ENCODE measurements around the gene C16orf78.

Gene C16orf78

DNA sequence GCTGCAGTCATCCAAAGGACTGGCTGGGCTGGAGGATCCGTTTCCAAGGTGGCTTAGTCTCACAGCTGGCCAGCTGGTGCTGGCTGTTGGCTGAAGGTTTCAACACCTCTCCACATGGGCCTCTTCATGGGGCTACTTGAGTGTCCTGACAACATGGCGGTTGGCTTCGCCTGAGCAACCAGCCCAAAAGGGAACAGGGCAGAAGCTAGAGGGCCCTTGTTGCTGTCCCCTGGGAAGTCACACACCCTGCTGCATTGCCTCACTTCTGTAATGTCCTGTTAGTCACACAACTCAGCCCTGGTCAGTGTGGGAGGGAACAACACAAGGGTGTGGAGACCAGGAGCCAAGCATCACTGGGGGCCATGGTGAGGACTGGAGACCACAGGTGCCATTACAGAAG is 36.6 kb downstream of the C16orf78 start:
- H3K4me3 ChIP-seq (ENCODE audit: low read depth, low read length) = no peak overlapping the region
- DNase-seq (ENCODE audit: low read depth, low spot score) = no peak
- TF ChIP-seq, protein P1, sequence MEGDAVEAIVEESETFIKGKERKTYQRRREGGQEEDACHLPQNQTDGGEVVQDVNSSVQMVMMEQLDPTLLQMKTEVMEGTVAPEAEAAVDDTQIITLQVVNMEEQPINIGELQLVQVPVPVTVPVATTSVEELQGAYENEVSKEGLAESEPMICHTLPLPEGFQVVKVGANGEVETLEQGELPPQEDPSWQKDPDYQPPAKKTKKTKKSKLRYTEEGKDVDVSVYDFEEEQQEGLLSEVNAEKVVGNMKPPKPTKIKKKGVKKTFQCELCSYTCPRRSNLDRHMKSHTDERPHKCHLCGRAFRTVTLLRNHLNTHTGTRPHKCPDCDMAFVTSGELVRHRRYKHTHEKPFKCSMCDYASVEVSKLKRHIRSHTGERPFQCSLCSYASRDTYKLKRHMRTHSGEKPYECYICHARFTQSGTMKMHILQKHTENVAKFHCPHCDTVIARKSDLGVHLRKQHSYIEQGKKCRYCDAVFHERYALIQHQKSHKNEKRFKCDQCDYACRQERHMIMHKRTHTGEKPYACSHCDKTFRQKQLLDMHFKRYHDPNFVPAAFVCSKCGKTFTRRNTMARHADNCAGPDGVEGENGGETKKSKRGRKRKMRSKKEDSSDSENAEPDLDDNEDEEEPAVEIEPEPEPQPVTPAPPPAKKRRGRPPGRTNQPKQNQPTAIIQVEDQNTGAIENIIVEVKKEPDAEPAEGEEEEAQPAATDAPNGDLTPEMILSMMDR (IDR thresholded peaks at IDR 0.05; ENCODE audit: low read depth, low read length) = no peak
- in situ Hi-C loops (cut with HindIII; ENCODE audit: low sequenced_read_pairs) = no loop called here

DNA sequence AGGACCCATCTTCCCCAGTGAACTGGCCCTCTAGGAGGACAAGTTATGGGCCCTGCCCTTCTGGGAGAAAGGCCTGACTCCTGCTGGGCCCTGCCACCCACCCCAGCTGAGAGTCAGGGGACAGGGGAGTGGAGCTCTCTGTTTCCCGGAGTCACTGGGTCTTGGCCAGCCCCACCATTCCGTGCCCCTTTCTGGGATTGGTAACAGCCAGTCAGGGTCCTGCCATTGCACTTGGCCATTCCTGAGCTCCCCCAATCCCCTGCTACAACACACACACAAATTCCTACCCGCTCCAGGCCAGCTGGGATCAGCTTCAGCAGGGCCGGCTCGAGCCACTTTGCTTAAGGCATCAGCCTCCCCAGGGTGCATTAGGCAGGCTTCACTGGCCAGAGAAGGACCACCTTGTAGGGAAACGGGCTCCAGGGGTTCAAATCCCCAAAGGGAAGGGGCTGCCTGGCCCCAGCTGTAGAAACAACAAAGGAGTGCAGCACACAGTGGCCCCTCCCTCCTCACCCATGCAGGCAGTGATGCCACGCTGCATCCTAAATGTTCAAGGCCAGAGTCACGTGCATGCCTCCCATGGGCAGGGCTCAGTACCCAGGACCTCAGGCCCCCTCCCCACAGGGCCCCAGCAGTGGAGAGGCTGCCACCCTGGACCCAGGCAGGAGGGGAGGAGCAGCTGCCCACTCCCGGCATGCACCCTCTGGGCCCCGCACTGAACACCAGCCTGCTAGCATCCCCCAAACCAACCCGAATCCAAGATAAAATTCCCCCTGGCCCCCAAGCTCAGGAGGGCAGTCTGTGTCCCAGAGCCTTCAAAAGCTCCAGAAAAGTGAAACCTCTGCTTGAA is 37.7 kb downstream of the C16orf78 start:
- no peak for DNase-seq (ENCODE audit: low read depth, low spot score)
- H3K4me3 ChIP-seq (ENCODE audit: low read depth, low read length) = no peak overlapping the region
- in situ Hi-C loops (cut with HindIII; ENCODE audit: low sequenced_read_pairs) = no loop called here
- TF ChIP-seq, protein P1 (IDR thresholded peaks at IDR 0.05; ENCODE audit: low read depth, low read length) = no peak

DNA sequence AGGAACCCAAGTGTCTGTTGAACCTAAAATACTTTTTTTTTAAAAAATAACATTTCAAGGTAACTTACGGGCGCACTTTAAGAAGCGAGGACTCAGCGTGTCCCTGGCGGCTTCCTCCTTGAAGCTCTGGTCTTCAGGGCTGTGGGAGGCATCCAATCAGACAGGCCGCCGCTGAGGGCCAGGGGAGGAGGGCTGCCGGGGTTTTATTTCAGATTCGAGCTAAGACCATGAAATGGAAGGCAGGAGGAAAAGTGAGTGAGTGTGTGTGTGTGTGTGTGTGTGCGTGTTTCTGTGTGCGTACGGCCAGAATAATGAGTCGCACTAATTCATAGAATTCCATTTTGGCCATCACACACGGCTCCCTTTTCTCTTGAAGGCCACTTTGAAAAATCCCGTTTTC is 41.1 kb downstream of the C16orf78 start:
- no peak overlapping the region for H3K4me3 ChIP-seq (ENCODE audit: low read depth, low read length)
- TF ChIP-seq, protein P1 (IDR thresholded peaks at IDR 0.05; ENCODE audit: low read depth, low read length) = no peak
- no peak for DNase-seq (ENCODE audit: low read depth, low spot score)
- in situ Hi-C loops (cut with HindIII; ENCODE audit: low sequenced_read_pairs) = no loop called here

DNA sequence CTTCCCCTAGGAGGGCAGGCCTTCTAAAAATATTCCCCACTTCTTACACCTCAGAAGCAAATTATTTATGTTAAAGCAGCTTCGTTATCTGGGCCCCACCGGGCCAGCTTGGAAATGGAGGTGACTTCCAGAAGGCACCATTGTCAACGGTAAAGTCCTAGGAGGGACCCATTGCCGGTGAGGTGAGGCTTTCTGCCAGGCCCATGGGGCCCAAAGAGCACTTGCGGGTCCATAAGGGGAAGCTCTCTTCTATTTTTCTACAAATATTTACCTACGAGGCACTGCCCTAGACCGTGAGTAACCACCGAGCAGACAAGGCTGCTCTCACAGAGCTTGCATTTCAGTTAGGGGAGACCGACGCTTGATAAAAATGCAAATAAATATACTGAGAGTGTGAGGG is 41.5 kb downstream of the C16orf78 start:
- no peak overlapping the region for H3K4me3 ChIP-seq (ENCODE audit: low read depth, low read length)
- no peak for DNase-seq (ENCODE audit: low read depth, low spot score)
- in situ Hi-C loops (cut with HindIII; ENCODE audit: low sequenced_read_pairs) = no loop called here
- TF ChIP-seq, protein P1 (IDR thresholded peaks at IDR 0.05; ENCODE audit: low read depth, low read length) = no peak

DNA sequence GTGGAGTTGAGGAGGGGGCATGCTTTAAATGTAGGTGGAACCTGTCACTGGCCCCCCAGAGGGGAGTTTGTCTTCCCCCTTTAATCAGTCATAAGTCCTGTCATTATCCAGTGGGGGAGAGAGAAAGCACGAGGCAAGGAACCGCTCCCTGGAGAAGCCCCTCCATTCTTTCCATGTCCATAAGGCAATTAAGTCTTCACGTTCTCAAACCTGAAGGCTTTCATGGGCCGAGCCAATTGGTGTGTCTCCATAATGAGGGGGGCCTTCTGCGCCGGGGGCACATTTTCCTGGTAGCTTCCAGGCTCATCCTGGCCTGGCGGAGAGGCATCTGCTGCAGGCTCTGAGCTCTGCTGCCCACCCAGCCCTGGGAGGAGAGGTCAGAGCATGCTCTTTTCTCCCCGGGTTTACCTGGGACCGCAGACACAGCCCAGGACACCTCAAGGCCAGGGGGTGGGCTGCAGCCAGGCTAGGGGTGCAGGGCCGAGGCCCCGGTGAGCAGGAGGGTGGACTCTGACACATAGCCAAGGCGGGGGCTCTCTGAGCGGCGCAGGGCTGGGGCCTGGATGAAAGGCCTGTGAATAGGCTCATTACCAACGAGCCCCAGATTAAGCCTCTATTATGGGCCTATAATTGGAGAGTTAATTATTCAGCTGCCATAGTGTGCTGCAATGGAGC is 42.5 kb downstream of the C16orf78 start:
- in situ Hi-C loops (cut with HindIII; ENCODE audit: low sequenced_read_pairs) = no loop called here
- DNase-seq (ENCODE audit: low read depth, low spot score) = no peak
- TF ChIP-seq, protein P1 (IDR thresholded peaks at IDR 0.05; ENCODE audit: low read depth, low read length) = no peak
- H3K4me3 ChIP-seq (ENCODE audit: low read depth, low read length) = no peak overlapping the region

DNA sequence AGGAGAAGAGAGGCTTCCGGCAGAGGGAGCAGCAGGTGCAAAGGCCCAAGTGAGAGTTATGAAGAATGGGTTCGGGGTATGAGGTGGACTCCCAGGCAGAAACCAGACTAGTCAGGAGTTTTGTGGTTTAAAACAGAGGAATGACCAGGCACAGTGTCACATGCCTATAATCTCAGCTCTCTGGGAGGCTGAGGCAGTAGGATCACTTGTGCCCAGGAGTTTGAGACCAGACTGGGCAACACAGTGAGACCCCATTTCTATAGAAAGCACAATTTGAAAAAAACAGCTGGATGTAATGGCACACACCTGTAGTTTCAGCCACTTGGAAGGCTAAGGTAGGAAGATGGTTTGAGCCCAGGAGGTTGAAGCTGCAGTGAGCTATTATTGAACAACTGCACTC is 43.8 kb downstream of the C16orf78 start:
- in situ Hi-C loops (cut with HindIII; ENCODE audit: low sequenced_read_pairs) = no loop called here
- no peak for DNase-seq (ENCODE audit: low read depth, low spot score)
- H3K4me3 ChIP-seq (ENCODE audit: low read depth, low read length) = no peak overlapping the region
- TF ChIP-seq, protein P1 (IDR thresholded peaks at IDR 0.05; ENCODE audit: low read depth, low read length) = no peak

Data from astrocyte of the spinal cord (primary cell).